Activated B cell treated with CpG ODN at 0.5 μM for 24 hours (primary cell): Measurements from ENCODE around the gene RBM39. TPM values are rescaled to one million over a fixed set of nuclear protein-coding genes. Genes with fewer than 3 reads are reported as not detected.
A peak's percentile ranks its signal among the peaks of the same experiment; 100 is the strongest.

ENCODE experiments used
- ATAC-seq: fragments of 200-7000 bp; cut with Tn5 transposase; one replicate; pipeline ENCODE4 v1.10.0; 2021; ENCODE audit warnings: low read depth, mild to moderate bottlenecking, moderate library complexity
- CTCF ChIA-PET: fragments of 350-600 bp; sonication (Branson Sonifier 250); formaldehyde crosslinking; loops from one replicate; lab custom pipeline; 2021; ENCODE audit warnings: antibody characterized with exemption; lab: Charles Lee
- POLR2A ChIA-PET: fragments of 350-600 bp; sonication (Branson Sonifier 250); formaldehyde crosslinking; loops from one replicate; lab custom pipeline; 2021; ENCODE audit warnings: antibody characterized with exemption; lab: Charles Lee
- DNase-seq: peaks from one replicate; pipeline ENCODE4 v3.0.0; 2022
- H3K27ac Mint-ChIP-seq: one replicate; pipeline ENCODE4 v1.8.0; 2020; ENCODE audit warnings: mixed read lengths
- H3K27me3 Mint-ChIP-seq: one replicate; pipeline ENCODE4 v1.8.0; 2021; ENCODE audit warnings: mixed read lengths
- H3K36me3 Mint-ChIP-seq: one replicate; pipeline ENCODE4 v1.8.0; 2021; ENCODE audit warnings: low read depth, mixed read lengths
- H3K4me1 Mint-ChIP-seq: one replicate; pipeline ENCODE4 v1.8.0; 2021; ENCODE audit warnings: mixed read lengths
- H3K4me3 Mint-ChIP-seq: one replicate; pipeline ENCODE4 v1.8.0; 2020; ENCODE audit warnings: mild to moderate bottlenecking, mixed read lengths
- H3K9me3 Mint-ChIP-seq: one replicate; pipeline ENCODE4 v1.8.0; 2020; ENCODE audit warnings: mixed read lengths
- CTCF ChIP-seq: fragments of 200-600 bp; IDR thresholded peaks from one replicate; pipeline ENCODE4 v1.8.0; 2022; ENCODE audit warnings: antibody characterized with exemption, mild to moderate bottlenecking
- intact Hi-C: fragments of 100-400 bp; cut with micrococcal nuclease; formaldehyde crosslinking; loops from one replicate; pipeline ENCODE4 v1.15.1; 2024
- total RNA-seq: library from RNA; stranded (reverse); gene quantifications from 2 replicates; pipeline ENCODE4 v1.2.3, GENCODE V29; 2022

The RBM39 gene
- total RNA-seq, 1 donor from 2014 or later = 483 TPM

- Mint-ChIP-seq H3K4me3 (no peak overlapping the region), H3K27me3 (no peaks in the 10 kb centered on the region), H3K27ac (peak overlapping the region; percentile 41), H3K4me1 (peaks cover 52% of the 10 kb centered on the region), H3K36me3 (peaks cover 87% of the 10 kb centered on the region), H3K9me3 (no peaks in the 10 kb centered on the region)
- ATAC-seq (no peak), DNase-seq (no peak)
- CTCF ChIA-PET = no interaction called here
- TF ChIP-seq CTCF = no peak
- intact Hi-C loops = loop anchor here (2.0 kb wide), 2 partner anchors 14 to 26 kb away; no protein-coding TSS in a partner anchor
- POLR2A ChIA-PET = interaction anchor here (1.0 to 12.0 kb wide), 5 partner anchors 23 to 219 kb away, joined by 3 to 764 read pairs (median 5); partner anchors contain the start of genes NFS1, PHF20, ROMO1 and SCAND1
Observed at GRCh38 chr20:35734777-35735649, 7.0 kb downstream of the RBM39 start.

- no peak for ATAC-seq
- no peaks in the 10 kb centered on the region for H3K9me3 Mint-ChIP-seq
- H3K27me3 Mint-ChIP-seq = no peaks in the 10 kb centered on the region
- POLR2A ChIA-PET = interaction anchor here (1.0 to 12.0 kb wide), 4 partner anchors 23 to 37 kb away, joined by 3 to 764 read pairs (median 5); partner anchors contain the start of genes NFS1, PHF20 and ROMO1
- H3K36me3 Mint-ChIP-seq = peaks cover 87% of the 10 kb centered on the region
- DNase-seq = no peak
- peaks cover 47% of the 10 kb centered on the region for H3K4me1 Mint-ChIP-seq
- TF ChIP-seq CTCF = no peak
- intact Hi-C loops = loop anchor here (2.0 kb wide), 2 partner anchors 14 to 26 kb away; no protein-coding TSS in a partner anchor
- H3K4me3 Mint-ChIP-seq = peak overlapping the region; percentile 0
- CTCF ChIA-PET = no interaction called here
- peak overlapping the region; percentile 41 for H3K27ac Mint-ChIP-seq
Observed at GRCh38 chr20:35734374-35734773, 7.7 kb downstream of the RBM39 start.

GRCh38 chr20:35732644-35732982 is 9.4 kb downstream of the RBM39 start:
- POLR2A ChIA-PET = interaction anchor here (0.5 to 0.7 kb wide), 2 partner anchors 155 to 229 kb away, joined by 3 to 7 read pairs; no protein-coding TSS in a partner anchor
- Mint-ChIP-seq H3K4me1 (peaks cover 35% of the 10 kb centered on the region), H3K4me3 (no peak overlapping the region), H3K27me3 (no peaks in the 10 kb centered on the region), H3K36me3 (peaks cover 87% of the 10 kb centered on the region), H3K27ac (no peak overlapping the region), H3K9me3 (no peaks in the 10 kb centered on the region)
- CTCF ChIA-PET = no interaction called here
- no peak for ATAC-seq
- intact Hi-C loops = no loop called here
- TF ChIP-seq CTCF = no peak
- DNase-seq = no peak

GRCh38 chr20:35731862-35732643 is 10.0 kb downstream of the RBM39 start:
- no peak overlapping the region for H3K4me3 Mint-ChIP-seq
- no peaks in the 10 kb centered on the region for H3K27me3 Mint-ChIP-seq
- no peaks in the 10 kb centered on the region for H3K9me3 Mint-ChIP-seq
- no peak for TF ChIP-seq CTCF
- CTCF ChIA-PET = interaction anchor here (1.3 kb wide), 1 partner anchor 10 kb away, joined by 5 read pairs; the partner anchor contains the start of gene RBM39
- intact Hi-C loops = loop anchor here (1.0 kb wide), 1 partner anchor 7 kb away; no protein-coding TSS in a partner anchor
- POLR2A ChIA-PET = interaction anchor here (0.5 to 5.4 kb wide), 3 partner anchors 10 to 229 kb away, joined by 3 to 44 read pairs (median 7); partner anchors contain the start of gene RBM39
- DNase-seq = no peak
- ATAC-seq = no peak
- H3K36me3 Mint-ChIP-seq = peaks cover 86% of the 10 kb centered on the region
- H3K4me1 Mint-ChIP-seq = peaks cover 35% of the 10 kb centered on the region
- no peak overlapping the region for H3K27ac Mint-ChIP-seq
